Endothelial cell (in vitro differentiated cells): ENCODE measurements around the gene DAND5. TPM values are rescaled to one million over a fixed set of nuclear protein-coding genes. Genes with fewer than 3 reads are reported as not detected.

Experiments used
- DNase-seq: peaks from one replicate; pipeline ENCODE4 v3.0.0; 2021; ENCODE audit warnings: low spot score
- H3K27ac Mint-ChIP-seq: one replicate; pipeline ENCODE4 v1.8.0; 2021; ENCODE audit warnings: mixed read lengths, inconsistent platforms; ENCODE audit not compliant: unreplicated experiment
- H3K27me3 Mint-ChIP-seq: one replicate; pipeline ENCODE4 v1.8.0; 2021; ENCODE audit warnings: mild to moderate bottlenecking, moderate library complexity, mixed read lengths, inconsistent platforms; ENCODE audit not compliant: unreplicated experiment
- H3K36me3 Mint-ChIP-seq: one replicate; pipeline ENCODE4 v1.8.0; 2021; ENCODE audit warnings: mild to moderate bottlenecking, low read depth, mixed read lengths, inconsistent platforms; ENCODE audit not compliant: unreplicated experiment
- H3K4me1 Mint-ChIP-seq: one replicate; pipeline ENCODE4 v1.8.0; 2021; ENCODE audit warnings: mild to moderate bottlenecking, mixed read lengths, inconsistent platforms; ENCODE audit not compliant: unreplicated experiment
- H3K4me3 Mint-ChIP-seq: one replicate; pipeline ENCODE4 v1.8.0; 2021; ENCODE audit warnings: mild to moderate bottlenecking, mixed read lengths, inconsistent platforms; ENCODE audit not compliant: unreplicated experiment
- H3K9me3 Mint-ChIP-seq: one replicate; pipeline ENCODE4 v1.8.0; 2021; ENCODE audit warnings: mixed read lengths, inconsistent platforms; ENCODE audit not compliant: unreplicated experiment
- CTCF ChIP-seq: fragments of 200-600 bp; sonication (generic); IDR thresholded peaks from one replicate; pipeline ENCODE4 v1.5.0; 2021; ENCODE audit warnings: antibody characterized with exemption; ENCODE audit not compliant: unreplicated experiment
- long read RNA-seq: library from polyadenylated mRNA; unstranded; transcript quantifications from one replicate; pipeline ENCODE4 v2.0.0, GENCODE V29; 2020; ENCODE audit not compliant: unreplicated experiment
- total RNA-seq: library from RNA; stranded (reverse); fragmentation: NEBNext Ultra II Directional; extraction: Animal tissue kit (Norgen Biotek cat#: 25700); gene quantifications from one replicate; pipeline ENCODE4 v1.2.1, GENCODE V29; 2021; ENCODE audit not compliant: unreplicated experiment

Gene DAND5
- total RNA-seq: 0.69 TPM
- long read RNA-seq: 0 reads

- Mint-ChIP-seq H3K27me3 (peaks cover 4% of the 10 kb centered on the region), H3K4me1 (peaks cover 3% of the 10 kb centered on the region), H3K27ac (no peak within 1 kb of the TSS), H3K4me3 (peak within 1 kb of the TSS; percentile 32), H3K36me3 (peaks cover 3% of the 10 kb centered on the region), H3K9me3 (no peaks in the 10 kb centered on the region)
- no peak for DNase-seq
- no peak for TF ChIP-seq CTCF
Observed at GRCh38 chr19:12969292-12969988, at the start of gene DAND5. TSS of gene DAND5 (plus strand) at chr19:12969576. CDS start at chr19:12969661, 85 bp downstream.

GRCh38 chr19:12921047-12921446 is 48.3 kb upstream of the DAND5 start:
- peaks cover 22% of the 10 kb centered on the region for H3K36me3 Mint-ChIP-seq
- no peaks in the 10 kb centered on the region for H3K4me1 Mint-ChIP-seq
- no peak for TF ChIP-seq CTCF
- H3K27ac Mint-ChIP-seq: no peak overlapping the region
- no peak overlapping the region for H3K4me3 Mint-ChIP-seq
- peaks cover 9% of the 10 kb centered on the region for H3K27me3 Mint-ChIP-seq
- H3K9me3 Mint-ChIP-seq: no peaks in the 10 kb centered on the region
- no peak for DNase-seq

- Mint-ChIP-seq H3K27me3 (peaks cover 11% of the 10 kb centered on the region), H3K4me1 (no peaks in the 10 kb centered on the region), H3K9me3 (no peaks in the 10 kb centered on the region), H3K4me3 (peak overlapping the region; percentile 83), H3K27ac (peak overlapping the region; percentile 17), H3K36me3 (peaks cover 31% of the 10 kb centered on the region)
- DNase-seq: no peak
- TF ChIP-seq CTCF: no peak
Observed at GRCh38 chr19:12922959-12923358, 46.4 kb upstream of the DAND5 start.

- H3K4me3 Mint-ChIP-seq: peak overlapping the region; percentile 56
- no peaks in the 10 kb centered on the region for H3K4me1 Mint-ChIP-seq
- H3K9me3 Mint-ChIP-seq: no peaks in the 10 kb centered on the region
- peaks cover 10% of the 10 kb centered on the region for H3K27me3 Mint-ChIP-seq
- H3K36me3 Mint-ChIP-seq: peaks cover 40% of the 10 kb centered on the region
- no peak for TF ChIP-seq CTCF
- no peak for DNase-seq
- H3K27ac Mint-ChIP-seq: no peak overlapping the region
Observed at GRCh38 chr19:12924621-12925310, 44.6 kb upstream of the DAND5 start.
